Naive thymus-derived CD4-positive, alpha-beta T cell (primary cell): Measurements from ENCODE around the gene SULF2. TPM values are rescaled to one million over a fixed set of nuclear protein-coding genes. Genes with fewer than 3 reads are reported as not detected.

ENCODE experiments used
- ATAC-seq: fragments of 150-1000 bp; cut with Tn5 transposase; 2 replicates; pipeline ENCODE4 v1.10.0; 2021; ENCODE audit warnings: mild to moderate bottlenecking, moderate library complexity
- CTCF ChIA-PET: fragments of 350-600 bp; sonication (Branson Sonifier 250); formaldehyde crosslinking; loops from one replicate; lab custom pipeline; 2021; ENCODE audit warnings: antibody characterized with exemption; lab: Charles Lee
- POLR2A ChIA-PET: fragments of 350-600 bp; sonication (Branson Sonifier 250); formaldehyde crosslinking; loops from one replicate; lab custom pipeline; 2021; ENCODE audit warnings: antibody characterized with exemption, inconsistent platforms; lab: Charles Lee
- DNase-seq, 9 donors: peaks; one replicate each; pipeline versions ENCODE4 v3.0.0 to v3.0.0-alpha.2; 2020 to 2022; ENCODE audit warnings: mixed read lengths in 1 of 9
- H3K27ac ChIP-seq: one replicate; pipeline ENCODE4 v1.7.0; 2013; ENCODE audit warnings: mild to moderate bottlenecking, low read depth, low read length, moderate library complexity
- H3K27me3 ChIP-seq, 2 donors: one replicate each; pipeline ENCODE4 v1.7.0; 2013; ENCODE audit warnings: low read length in 2 of 2, mild to moderate bottlenecking in 2 of 2, moderate library complexity in 2 of 2; ENCODE audit not compliant: control insufficient read depth in 2 of 2, insufficient read depth in 2 of 2
- H3K36me3 ChIP-seq, 3 experiments: 1 replicate in 2 of 3; 2 replicates in 1 of 3; pipeline ENCODE4 v1.7.0; 2013; ENCODE audit warnings: low read length in 3 of 3, mild to moderate bottlenecking in 3 of 3, moderate library complexity in 1 of 3; ENCODE audit not compliant: insufficient read depth in 3 of 3, control insufficient read depth in 2 of 3
- H3K4me1 ChIP-seq, 2 donors: one replicate each; pipeline ENCODE4 v1.7.0; 2013; ENCODE audit warnings: low read length in 2 of 2, mild to moderate bottlenecking in 2 of 2, moderate library complexity in 1 of 2; ENCODE audit not compliant: control insufficient read depth in 2 of 2, insufficient read depth in 2 of 2
- H3K4me3 ChIP-seq: 2 replicates; pipeline ENCODE4 v1.7.0; 2013; ENCODE audit warnings: mild to moderate bottlenecking, low read length
- H3K9me3 ChIP-seq, 3 experiments: 1 replicate in 2 of 3; 2 replicates in 1 of 3; pipeline ENCODE4 v1.7.0; 2013; ENCODE audit warnings: low read length in 3 of 3; ENCODE audit not compliant: control insufficient read depth in 2 of 3
- H3K27ac Mint-ChIP-seq, 9 donors: one replicate each; pipeline ENCODE4 v1.8.0; 2020 to 2022; ENCODE audit warnings: mixed read lengths in 9 of 9, mild to moderate bottlenecking in 8 of 9, moderate library complexity in 5 of 9, inconsistent platforms in 2 of 9
- H3K27me3 Mint-ChIP-seq, 5 donors: one replicate each; pipeline ENCODE4 v1.8.0; 2021 to 2022; ENCODE audit warnings: mixed read lengths in 5 of 5, mild to moderate bottlenecking in 1 of 5
- H3K36me3 Mint-ChIP-seq, 5 donors: one replicate each; pipeline ENCODE4 v1.8.0; 2020 to 2022; ENCODE audit warnings: mixed read lengths in 5 of 5, mild to moderate bottlenecking in 3 of 5, inconsistent platforms in 1 of 5
- H3K4me1 Mint-ChIP-seq, 7 donors: one replicate each; pipeline ENCODE4 v1.8.0; 2020 to 2022; ENCODE audit warnings: mixed read lengths in 7 of 7, mild to moderate bottlenecking in 3 of 7, inconsistent platforms in 1 of 7
- H3K4me3 Mint-ChIP-seq, 10 donors: one replicate each; pipeline ENCODE4 v1.8.0; 2020 to 2022; ENCODE audit warnings: mild to moderate bottlenecking in 10 of 10, mixed read lengths in 10 of 10, moderate library complexity in 6 of 10, inconsistent platforms in 2 of 10
- H3K9me3 Mint-ChIP-seq, 11 donors: one replicate each; pipeline ENCODE4 v1.8.0; 2020 to 2022; ENCODE audit warnings: mixed read lengths in 11 of 11, mild to moderate bottlenecking in 4 of 11, inconsistent platforms in 1 of 11, moderate library complexity in 1 of 11
- intact Hi-C, 2 donors: fragments of 100-400 bp; cut with micrococcal nuclease; formaldehyde crosslinking; loops; one replicate each; pipeline ENCODE4 v1.15.1; 2023
- polyA plus RNA-seq, 2 donors: library from polyadenylated mRNA; unstranded; fragments of 300-500 nt; fragmentation: Illumina TruSeq; gene quantifications; one replicate each; pipeline ENCODE4 v1.2.3, GENCODE V29; 2021
- total RNA-seq, 6 experiments: library from RNA in 5 of 6; stranded (reverse) in 5 of 6; gene quantifications; 1 replicate in 5 of 6; 2 replicates in 1 of 6; pipeline ENCODE4 v1.2.3 and lab custom pipeline; 2021 to 2026

The SULF2 gene
- total and polyA plus RNA-seq, 7 experiments from 2014 or later: 0.43 to 133 (median 1.5) TPM

DNA sequence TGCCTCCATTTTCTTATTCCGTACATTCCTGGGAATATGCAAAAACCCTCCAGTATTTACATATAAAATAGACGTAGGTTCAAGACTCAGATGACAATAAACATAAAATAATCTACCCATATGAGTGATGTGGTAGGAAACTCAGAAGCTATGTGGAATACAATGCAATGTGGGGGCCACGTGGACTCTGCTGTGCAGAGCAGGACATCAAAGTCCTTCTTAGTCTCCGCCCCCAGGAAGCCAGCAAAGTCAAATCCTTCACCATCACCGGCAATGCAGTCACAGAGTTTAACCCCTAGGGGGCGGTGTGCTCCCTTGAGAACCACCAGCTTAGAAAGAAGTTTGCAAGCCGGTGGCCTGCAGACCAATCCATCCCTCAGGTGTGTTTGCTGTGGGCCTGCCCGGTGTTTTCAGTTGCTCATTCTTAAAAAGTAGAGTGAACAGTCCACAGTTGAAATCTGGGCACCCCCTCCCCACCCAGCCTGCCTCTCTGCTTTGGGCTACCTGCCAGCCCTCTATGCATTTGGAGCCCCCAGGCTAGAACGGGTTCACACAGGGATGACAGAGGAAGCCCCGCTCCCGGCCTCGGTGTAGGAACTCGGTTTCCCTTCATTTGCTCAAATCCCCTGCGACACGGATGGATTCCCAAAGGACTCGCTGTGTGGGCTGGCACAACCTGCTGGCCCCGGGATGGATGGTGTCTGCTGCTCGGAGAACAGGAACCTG lies 59.9 kb downstream of the SULF2 start:
- CTCF ChIA-PET: interaction anchor here (0.7 to 3.7 kb wide), 4 partner anchors 604 to 904 kb away, joined by 3 to 16 read pairs (median 4); no protein-coding TSS in a partner anchor
- no peak overlapping the region for H3K4me3 ChIP-seq
- H3K4me1 Mint-ChIP-seq: peaks cover 39 to 51% (median 44%) of the 10 kb centered on the region in 7 donors
- H3K27ac ChIP-seq: peak overlapping the region; percentile 6
- H3K36me3 ChIP-seq: no peaks in the 10 kb centered on the region
- DNase-seq: peak; percentile 55 to 92 (median 88)
- peaks cover 0 to 3% (median 0%) of the 10 kb centered on the region in 11 donors for H3K9me3 Mint-ChIP-seq
- intact Hi-C loops: loop anchor here (1.0 to 10.0 kb wide), 7 partner anchors 47 to 896 kb away; no protein-coding TSS in a partner anchor
- peaks cover 0 to 2% (median 0%) of the 10 kb centered on the region in 5 donors for H3K27me3 Mint-ChIP-seq
- peak; percentile 75 for ATAC-seq
- peaks cover 15 to 34% of the 10 kb centered on the region in 2 donors for H3K4me1 ChIP-seq
- H3K27ac Mint-ChIP-seq: peak overlapping the region in 8 of 9 donors; percentile 26 to 99 (median 94)
- H3K4me3 Mint-ChIP-seq: peak overlapping the region in 1 of 10 donors; percentile 48
- POLR2A ChIA-PET: no interaction called here
- peaks cover 0 to 21% (median 0%) of the 10 kb centered on the region in 5 donors for H3K36me3 Mint-ChIP-seq
- no peaks in the 10 kb centered on the region for H3K27me3 ChIP-seq
- no peaks in the 10 kb centered on the region for H3K9me3 ChIP-seq

DNA sequence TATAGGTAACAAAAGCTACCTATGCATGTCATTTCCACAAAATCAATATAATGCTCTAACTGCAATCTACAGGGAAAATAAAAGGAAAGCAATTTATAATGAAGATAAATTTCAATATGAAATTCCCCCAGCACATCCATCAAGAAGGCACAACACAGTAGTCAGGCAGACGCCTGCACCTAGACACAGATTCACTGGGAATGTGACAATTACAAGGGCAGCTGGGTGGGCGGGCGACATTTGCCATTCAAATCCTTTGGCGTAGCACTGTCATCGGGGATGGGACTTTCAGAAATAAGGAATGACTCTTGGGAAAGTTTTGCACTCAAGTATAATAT lies 60.4 kb downstream of the SULF2 start:
- POLR2A ChIA-PET: no interaction called here
- Mint-ChIP-seq H3K27ac (peak overlapping the region in 6 of 9 donors; percentile 26 to 99 (median 94)), H3K4me3 (no peak overlapping the region)

DNA sequence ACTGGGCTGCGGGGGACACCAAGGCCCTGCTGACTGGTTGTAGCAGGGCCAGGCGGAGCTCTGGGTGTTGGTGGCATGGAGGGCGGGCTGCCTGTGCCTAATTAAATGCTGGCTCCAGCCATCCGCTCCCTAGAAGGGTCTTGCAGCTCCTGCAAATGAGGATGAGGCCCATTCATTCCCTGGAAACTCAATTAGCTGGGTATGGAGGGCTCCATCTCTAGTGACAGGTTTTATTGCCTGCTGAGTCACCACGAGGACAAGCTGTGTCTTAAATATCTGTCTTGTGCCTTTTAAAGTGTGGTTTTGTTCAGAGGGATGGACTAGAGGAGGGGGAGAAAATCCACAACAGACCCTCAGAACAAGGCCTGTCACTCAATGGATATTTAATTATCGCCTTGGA lies 60.9 kb downstream of the SULF2 start:
- intact Hi-C loops: loop anchor here in 1 of 2 donors (2.0 to 10.0 kb wide), 4 partner anchors 62 to 740 kb away; no protein-coding TSS in a partner anchor
- POLR2A ChIA-PET: no interaction called here

More for the DNA sequence above, 60.4 kb downstream of the SULF2 start:
- DNase-seq (no peak), ATAC-seq (no peak)
- CTCF ChIA-PET: interaction anchor here (0.7 to 3.7 kb wide), 3 partner anchors 895 to 905 kb away, joined by 3 to 16 read pairs (median 5); no protein-coding TSS in a partner anchor
- Mint-ChIP-seq H3K4me1 (peaks cover 39 to 47% (median 44%) of the 10 kb centered on the region in 7 donors), H3K36me3 (peaks cover 0 to 19% (median 0%) of the 10 kb centered on the region in 5 donors), H3K9me3 (peaks cover 0 to 3% (median 0%) of the 10 kb centered on the region in 11 donors), H3K27me3 (peaks cover 0 to 2% (median 0%) of the 10 kb centered on the region in 5 donors)
- no peak overlapping the region for H3K4me3 ChIP-seq
- intact Hi-C loops: loop anchor here (1.0 to 10.0 kb wide), 7 partner anchors 47 to 896 kb away; no protein-coding TSS in a partner anchor
- no peaks in the 10 kb centered on the region for H3K9me3 ChIP-seq
- no peaks in the 10 kb centered on the region for H3K36me3 ChIP-seq
- H3K27me3 ChIP-seq: no peaks in the 10 kb centered on the region
- peaks cover 15 to 34% of the 10 kb centered on the region in 2 donors for H3K4me1 ChIP-seq
- H3K27ac ChIP-seq: no peak overlapping the region

DNA sequence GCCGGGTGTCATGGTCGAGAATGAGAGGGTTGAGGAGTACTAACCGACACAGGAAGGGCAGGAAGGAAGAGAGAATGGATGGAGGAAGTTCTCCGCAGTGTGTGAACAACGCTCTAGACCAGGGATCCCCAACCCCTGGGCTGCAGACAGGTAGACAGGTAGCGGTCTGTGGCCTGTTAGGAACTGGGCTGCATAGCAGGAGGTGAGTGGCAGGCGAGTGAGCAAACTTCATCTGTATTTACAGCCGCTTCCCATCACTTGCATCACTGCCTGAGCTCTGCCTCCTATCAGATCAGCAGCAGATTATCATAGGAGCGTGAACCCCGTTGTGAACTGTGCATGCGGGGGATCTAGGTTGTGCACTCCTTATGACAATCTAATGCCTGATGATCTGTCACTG lies 62.0 kb downstream of the SULF2 start:
- no peaks in the 10 kb centered on the region for H3K27me3 ChIP-seq
- H3K36me3 Mint-ChIP-seq: peaks cover 0 to 11% (median 0%) of the 10 kb centered on the region in 5 donors
- H3K9me3 Mint-ChIP-seq: peaks cover 0 to 3% (median 0%) of the 10 kb centered on the region in 11 donors
- H3K4me1 ChIP-seq: peaks cover 11 to 24% of the 10 kb centered on the region in 2 donors
- POLR2A ChIA-PET: no interaction called here
- H3K36me3 ChIP-seq: no peaks in the 10 kb centered on the region
- ATAC-seq: no peak
- CTCF ChIA-PET: interaction anchor here (3.7 kb wide), 1 partner anchor 897 kb away, joined by 16 read pairs; no protein-coding TSS in a partner anchor
- no peaks in the 10 kb centered on the region for H3K9me3 ChIP-seq
- peaks cover 26 to 37% (median 32%) of the 10 kb centered on the region in 7 donors for H3K4me1 Mint-ChIP-seq
- DNase-seq: no peak
- H3K4me3 ChIP-seq: no peak overlapping the region
- no peak overlapping the region for H3K27ac ChIP-seq
- H3K27ac Mint-ChIP-seq: peak overlapping the region in 3 of 9 donors; percentile 11 to 31 (median 26)
- H3K4me3 Mint-ChIP-seq: no peak overlapping the region
- peaks cover 0 to 6% (median 0%) of the 10 kb centered on the region in 5 donors for H3K27me3 Mint-ChIP-seq
- intact Hi-C loops: loop anchor here in 1 of 2 donors (10.0 kb wide), 2 partner anchors 461 to 741 kb away; no protein-coding TSS in a partner anchor

More for the DNA sequence above, 60.9 kb downstream of the SULF2 start:
- H3K4me3 ChIP-seq: no peak overlapping the region
- DNase-seq: no peak
- no peak for ATAC-seq
- H3K9me3 Mint-ChIP-seq: peaks cover 0 to 3% (median 0%) of the 10 kb centered on the region in 11 donors
- no peaks in the 10 kb centered on the region for H3K27me3 ChIP-seq
- peaks cover 15 to 34% of the 10 kb centered on the region in 2 donors for H3K4me1 ChIP-seq
- H3K4me1 Mint-ChIP-seq: peaks cover 37 to 45% (median 42%) of the 10 kb centered on the region in 7 donors
- H3K36me3 ChIP-seq: no peaks in the 10 kb centered on the region
- peaks cover 0 to under 1% (median 0%) of the 10 kb centered on the region in 5 donors for H3K27me3 Mint-ChIP-seq
- H3K27ac ChIP-seq: no peak overlapping the region
- peaks cover 0 to 16% (median 0%) of the 10 kb centered on the region in 5 donors for H3K36me3 Mint-ChIP-seq
- H3K4me3 Mint-ChIP-seq: no peak overlapping the region
- peak overlapping the region in 2 of 9 donors; percentile 71 to 98 for H3K27ac Mint-ChIP-seq
- CTCF ChIA-PET: interaction anchor here (0.6 to 3.7 kb wide), 3 partner anchors 792 to 905 kb away, joined by 3 to 16 read pairs (median 5); no protein-coding TSS in a partner anchor
- no peaks in the 10 kb centered on the region for H3K9me3 ChIP-seq

DNA sequence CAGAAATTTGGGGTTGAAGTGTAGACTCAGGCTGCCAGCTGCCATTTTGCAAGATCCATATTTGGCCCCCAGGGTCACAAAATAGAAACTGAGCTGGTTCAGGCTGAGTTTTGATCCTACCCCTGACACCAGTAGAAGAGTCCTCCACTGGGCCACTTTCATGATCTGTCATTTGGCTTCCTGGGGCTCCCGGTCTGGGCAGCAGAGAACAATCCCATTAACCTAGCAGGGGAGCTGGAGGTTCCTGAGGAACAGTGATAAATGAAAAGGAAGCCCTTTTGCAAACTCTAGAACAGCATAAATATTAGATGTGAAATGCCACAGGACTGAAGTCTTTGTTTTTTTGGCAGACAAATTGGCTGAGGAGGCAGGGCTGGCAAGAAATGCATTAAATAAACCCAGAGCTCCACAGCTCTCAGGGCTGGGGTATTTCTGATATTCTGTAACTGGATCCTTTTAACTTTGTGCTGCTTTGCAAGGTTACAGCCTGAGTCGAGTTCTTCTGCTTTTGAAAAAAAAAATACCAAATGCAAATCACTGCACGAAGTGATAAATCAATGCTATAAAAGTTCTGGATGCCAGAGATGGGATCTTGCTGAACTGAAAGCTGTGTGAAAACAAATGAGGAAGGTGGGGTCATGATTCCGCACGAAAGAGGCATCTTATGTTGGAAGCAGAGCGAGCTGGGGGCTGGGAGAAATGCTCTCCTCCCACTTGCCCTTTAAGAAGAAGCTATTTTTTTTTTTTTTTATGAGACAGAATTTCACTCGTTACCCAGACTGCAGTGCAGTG lies 64.4 kb downstream of the SULF2 start:
- Mint-ChIP-seq H3K4me1 (peaks cover 6 to 13% (median 11%) of the 10 kb centered on the region in 7 donors), H3K27me3 (peaks cover 0 to 8% (median 0%) of the 10 kb centered on the region in 5 donors), H3K36me3 (no peaks in the 10 kb centered on the region), H3K27ac (peak overlapping the region in 1 of 9 donors; percentile 21), H3K4me3 (no peak overlapping the region), H3K9me3 (peaks cover 0 to 3% (median 0%) of the 10 kb centered on the region in 11 donors)
- ATAC-seq (no peak), DNase-seq (no peak)
- Histone ChIP-seq H3K4me1 (peaks cover 0 to 4% of the 10 kb centered on the region in 2 donors), H3K36me3 (no peaks in the 10 kb centered on the region), H3K27ac (no peak overlapping the region), H3K4me3 (no peak overlapping the region), H3K9me3 (no peaks in the 10 kb centered on the region), H3K27me3 (no peaks in the 10 kb centered on the region)
- intact Hi-C loops: loop anchor here in 1 of 2 donors (10.0 kb wide), 2 partner anchors 464 to 744 kb away; no protein-coding TSS in a partner anchor
- ChIA-PET POLR2A (no interaction called here), CTCF (interaction anchor here (0.7 kb wide), 1 partner anchor 156 kb away, joined by 3 read pairs; no protein-coding TSS in a partner anchor)

DNA sequence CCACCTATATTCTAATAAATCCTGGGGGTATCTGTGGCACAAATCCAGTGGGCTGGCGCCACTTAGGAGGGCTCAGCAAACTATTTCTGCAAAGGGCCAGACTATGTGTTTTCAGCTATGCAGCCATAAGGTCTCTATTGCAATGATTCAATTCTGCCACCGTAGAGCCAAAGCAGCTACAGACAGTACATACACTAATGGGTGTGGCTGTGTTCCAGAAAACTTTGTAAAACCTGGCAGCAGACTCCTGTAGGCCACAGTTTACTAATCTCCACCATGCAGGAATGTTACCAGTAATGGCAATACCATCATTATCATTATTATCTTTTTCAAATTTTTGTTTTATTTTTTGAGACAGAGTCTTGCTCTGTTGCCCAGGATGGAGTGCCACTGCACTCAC lies 65.7 kb downstream of the SULF2 start:
- Mint-ChIP-seq H3K4me1 (peaks cover 0 to 4% (median 1%) of the 10 kb centered on the region in 7 donors), H3K4me3 (no peak overlapping the region), H3K27ac (no peak overlapping the region), H3K9me3 (peaks cover 0 to 3% (median 0%) of the 10 kb centered on the region in 11 donors), H3K36me3 (no peaks in the 10 kb centered on the region), H3K27me3 (peaks cover under 1 to 8% (median 7%) of the 10 kb centered on the region in 5 donors)
- intact Hi-C loops: loop anchor here in 1 of 2 donors (10.0 kb wide), 2 partner anchors 465 to 745 kb away; no protein-coding TSS in a partner anchor
- no peak for DNase-seq
- Histone ChIP-seq H3K4me1 (no peaks in the 10 kb centered on the region), H3K27ac (no peak overlapping the region), H3K36me3 (no peaks in the 10 kb centered on the region), H3K4me3 (no peak overlapping the region), H3K27me3 (no peaks in the 10 kb centered on the region), H3K9me3 (no peaks in the 10 kb centered on the region)
- ChIA-PET CTCF (no interaction called here), POLR2A (no interaction called here)
- no peak for ATAC-seq
